OCI-M1 (cell line): ENCODE measurements around the gene FBLN5.
"Not testable (repeated sequence)": the region's sequence is repeated elsewhere in the genome, so short reads cannot be mapped to it uniquely, and the experiment has no call there.

Experiments used
- DNase-seq: peaks from one replicate; lab custom pipeline; 2025; lab: John Stamatoyannopoulos, UW

The FBLN5 gene

GRCh38 chr14:91885113-91885712 lies 62.3 kb downstream of the FBLN5 start:
- DNase-seq = no peak

GRCh38 chr14:91884664-91885063 lies 62.8 kb downstream of the FBLN5 start:
- peak; percentile 28 for DNase-seq

GRCh38 chr14:91883753-91884152 lies 63.7 kb downstream of the FBLN5 start:
- no peak for DNase-seq

GRCh38 chr14:91882776-91883175 lies 64.7 kb downstream of the FBLN5 start:
- no peak for DNase-seq

GRCh38 chr14:91882369-91882768 lies 65.1 kb downstream of the FBLN5 start:
- DNase-seq = no peak

- no peak for DNase-seq
Measured at GRCh38 chr14:91879196-91879595, 68.3 kb downstream of the FBLN5 start.

GRCh38 chr14:91878274-91878673 lies 69.2 kb downstream of the FBLN5 start:
- no peak for DNase-seq

GRCh38 chr14:91877376-91877915 lies 70.0 kb downstream of the FBLN5 start:
- no peak for DNase-seq

GRCh38 chr14:91876492-91876891 lies 71.0 kb downstream of the FBLN5 start:
- DNase-seq = no peak

- DNase-seq = no peak
Measured at GRCh38 chr14:91875525-91876286, 71.8 kb downstream of the FBLN5 start.

GRCh38 chr14:91873471-91874415 lies 73.8 kb downstream of the FBLN5 start:
- DNase-seq = no peak

GRCh38 chr14:91872517-91873470 lies 74.7 kb downstream of the FBLN5 start:
- no peak for DNase-seq

- no peak for DNase-seq
Measured at GRCh38 chr14:91872011-91872501, 75.4 kb downstream of the FBLN5 start.

GRCh38 chr14:91871401-91871800 lies 76.1 kb downstream of the FBLN5 start:
- not testable (repeated sequence) for DNase-seq

GRCh38 chr14:91870890-91871289 lies 76.6 kb downstream of the FBLN5 start:
- no peak for DNase-seq

GRCh38 chr14:91870001-91870400 lies 77.5 kb downstream of the FBLN5 start:
- no peak for DNase-seq

GRCh38 chr14:91869556-91869955 lies 77.9 kb downstream of the FBLN5 start:
- DNase-seq = no peak

- DNase-seq = no peak
Measured at GRCh38 chr14:91867316-91867988, 80.0 kb downstream of the FBLN5 start, which contains the start of gene TC2N. Gene TC2N (minus strand): TSS chr14:91867536. CDS start chr14:91813769, 53,767 bp downstream.

- DNase-seq = no peak
Measured at GRCh38 chr14:91866511-91867295, 80.8 kb downstream of the FBLN5 start.
